HuH-7.5 (cell line): ENCODE data around the gene PLEKHA6.
A peak's percentile ranks its signal among the peaks of the same experiment; 100 is the strongest.
"Not testable (repeated sequence)": the region's sequence is repeated elsewhere in the genome, so short reads cannot be mapped to it uniquely, and the experiment has no call there.

Source experiments
- DNase-seq: peaks from one replicate; pipeline ENCODE4 v3.0.0; 2011; ENCODE audit warnings: low spot score

The PLEKHA6 gene

GRCh38 chr1:204260601-204261197 lies 99.0 kb downstream of the PLEKHA6 start:
- no peak for DNase-seq

- DNase-seq: no peak
Observed at GRCh38 chr1:204259782-204260181, 99.9 kb downstream of the PLEKHA6 start.

GRCh38 chr1:204259196-204259595 lies 100.5 kb downstream of the PLEKHA6 start:
- no peak for DNase-seq

- DNase-seq: peak; percentile 88
Observed at GRCh38 chr1:204258213-204259115, 101.3 kb downstream of the PLEKHA6 start.

- no peak for DNase-seq
Observed at GRCh38 chr1:204257446-204257845, 102.3 kb downstream of the PLEKHA6 start.

GRCh38 chr1:204256531-204256930 lies 103.2 kb downstream of the PLEKHA6 start:
- DNase-seq: no peak

- DNase-seq: no peak
Observed at GRCh38 chr1:204255966-204256365, 103.8 kb downstream of the PLEKHA6 start.

GRCh38 chr1:204255225-204255624 lies 104.5 kb downstream of the PLEKHA6 start:
- no peak for DNase-seq

- peak; percentile 81 for DNase-seq
Observed at GRCh38 chr1:204254031-204254661, 105.6 kb downstream of the PLEKHA6 start.

GRCh38 chr1:204251926-204252689 lies 107.6 kb downstream of the PLEKHA6 start:
- DNase-seq: no peak

GRCh38 chr1:204251286-204251685 lies 108.4 kb downstream of the PLEKHA6 start:
- no peak for DNase-seq

GRCh38 chr1:204250428-204251030 lies 109.2 kb downstream of the PLEKHA6 start:
- no peak for DNase-seq

GRCh38 chr1:204249736-204250427 lies 109.8 kb downstream of the PLEKHA6 start:
- no peak for DNase-seq

GRCh38 chr1:204248954-204249353 lies 110.8 kb downstream of the PLEKHA6 start:
- DNase-seq: no peak

- no peak for DNase-seq
Observed at GRCh38 chr1:204246876-204247275, 112.9 kb downstream of the PLEKHA6 start.

- no peak for DNase-seq
Observed at GRCh38 chr1:204242920-204243319, 116.8 kb downstream of the PLEKHA6 start.

GRCh38 chr1:204241914-204242313 lies 117.8 kb downstream of the PLEKHA6 start:
- no peak for DNase-seq

GRCh38 chr1:204241050-204241449 lies 118.7 kb downstream of the PLEKHA6 start:
- DNase-seq: no peak

- DNase-seq: no peak
Observed at GRCh38 chr1:204240233-204240632, 119.5 kb downstream of the PLEKHA6 start.

- DNase-seq: not testable (repeated sequence)
Observed at GRCh38 chr1:204239401-204239800, 120.3 kb downstream of the PLEKHA6 start.

GRCh38 chr1:204238520-204238919 lies 121.2 kb downstream of the PLEKHA6 start:
- DNase-seq: not testable (repeated sequence)
